Right hindlimb (tissue), 1 donor: ENCODE results near the gene PGM1.

Experiments
- DNase-seq: peaks from one replicate; pipeline ENCODE4 v3.0.0-alpha.2; 2018

The PGM1 gene

GRCh38 chr1:63669151-63669961 lies 76.1 kb downstream of the PGM1 start:
- peak; percentile 24 for DNase-seq

GRCh38 chr1:63670164-63670563 lies 77.0 kb downstream of the PGM1 start:
- DNase-seq = peak; percentile 37

GRCh38 chr1:63671514-63671913 lies 78.3 kb downstream of the PGM1 start:
- no peak for DNase-seq

GRCh38 chr1:63674238-63674864 lies 81.1 kb downstream of the PGM1 start:
- peak; percentile 73 for DNase-seq

GRCh38 chr1:63674865-63675419 lies 81.7 kb downstream of the PGM1 start:
- DNase-seq = no peak

- no peak for DNase-seq
Observed at GRCh38 chr1:63675420-63675931, 82.3 kb downstream of the PGM1 start.

- DNase-seq = no peak
Observed at GRCh38 chr1:63677497-63677896, 84.3 kb downstream of the PGM1 start.

GRCh38 chr1:63678200-63678599 lies 85.0 kb downstream of the PGM1 start:
- no peak for DNase-seq

- DNase-seq = no peak
Observed at GRCh38 chr1:63679076-63679475, 85.9 kb downstream of the PGM1 start.

GRCh38 chr1:63679589-63679988 lies 86.4 kb downstream of the PGM1 start:
- DNase-seq = no peak

- no peak for DNase-seq
Observed at GRCh38 chr1:63682936-63683335, 89.7 kb downstream of the PGM1 start.

- DNase-seq = no peak
Observed at GRCh38 chr1:63683759-63684158, 90.5 kb downstream of the PGM1 start.

GRCh38 chr1:63686696-63687095 lies 93.5 kb downstream of the PGM1 start:
- DNase-seq = no peak

GRCh38 chr1:63688302-63688890 lies 95.2 kb downstream of the PGM1 start:
- no peak for DNase-seq

- DNase-seq = no peak
Observed at GRCh38 chr1:63690966-63691700, 97.9 kb downstream of the PGM1 start.

- peak; percentile 81 for DNase-seq
Observed at GRCh38 chr1:63691701-63692425, 98.7 kb downstream of the PGM1 start.

- DNase-seq = no peak
Observed at GRCh38 chr1:63693944-63694571, 100.8 kb downstream of the PGM1 start.

- DNase-seq = no peak
Observed at GRCh38 chr1:63698001-63698838, 105.0 kb downstream of the PGM1 start.

- no peak for DNase-seq
Observed at GRCh38 chr1:63701187-63701586, 108.0 kb downstream of the PGM1 start.

- no peak for DNase-seq
Observed at GRCh38 chr1:63703701-63704107, 110.5 kb downstream of the PGM1 start.

- no peak for DNase-seq
Observed at GRCh38 chr1:63704443-63704842, 111.2 kb downstream of the PGM1 start.
